Measurements from ENCODE around the gene PRKAR2B.

The PRKAR2B gene

DNA sequence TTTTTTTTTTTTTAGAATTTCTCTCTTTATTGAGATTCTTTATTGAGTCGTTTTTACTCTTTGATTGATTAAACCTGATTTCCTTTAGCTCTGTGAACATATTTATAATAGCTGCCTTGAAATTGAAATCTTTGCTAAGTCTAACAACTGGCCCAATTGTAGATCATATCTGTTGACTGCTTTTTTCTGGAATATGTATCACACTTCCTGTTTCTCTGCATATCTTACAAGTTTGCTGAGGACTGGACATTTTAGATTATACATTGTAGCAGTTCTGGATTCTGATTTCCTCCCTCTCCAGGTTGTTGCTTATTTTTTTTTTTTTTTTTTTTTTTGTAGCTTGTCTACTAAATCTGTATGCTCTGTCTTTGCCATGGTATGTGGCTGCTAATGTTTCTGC, 56.3 kb downstream of the PRKAR2B start:
- H3K27me3 Mint-ChIP-seq (ENCODE audit: low read depth, poor library complexity), result no peaks in the 10 kb centered on the region
- H3K4me1 Mint-ChIP-seq, result no peaks in the 10 kb centered on the region
- H3K4me3 Mint-ChIP-seq, result no peak overlapping the region
- peaks cover 57% of the 10 kb centered on the region for H3K9me3 Mint-ChIP-seq
- no peak overlapping the region for H3K27ac Mint-ChIP-seq
- TF ChIP-seq, protein P1, sequence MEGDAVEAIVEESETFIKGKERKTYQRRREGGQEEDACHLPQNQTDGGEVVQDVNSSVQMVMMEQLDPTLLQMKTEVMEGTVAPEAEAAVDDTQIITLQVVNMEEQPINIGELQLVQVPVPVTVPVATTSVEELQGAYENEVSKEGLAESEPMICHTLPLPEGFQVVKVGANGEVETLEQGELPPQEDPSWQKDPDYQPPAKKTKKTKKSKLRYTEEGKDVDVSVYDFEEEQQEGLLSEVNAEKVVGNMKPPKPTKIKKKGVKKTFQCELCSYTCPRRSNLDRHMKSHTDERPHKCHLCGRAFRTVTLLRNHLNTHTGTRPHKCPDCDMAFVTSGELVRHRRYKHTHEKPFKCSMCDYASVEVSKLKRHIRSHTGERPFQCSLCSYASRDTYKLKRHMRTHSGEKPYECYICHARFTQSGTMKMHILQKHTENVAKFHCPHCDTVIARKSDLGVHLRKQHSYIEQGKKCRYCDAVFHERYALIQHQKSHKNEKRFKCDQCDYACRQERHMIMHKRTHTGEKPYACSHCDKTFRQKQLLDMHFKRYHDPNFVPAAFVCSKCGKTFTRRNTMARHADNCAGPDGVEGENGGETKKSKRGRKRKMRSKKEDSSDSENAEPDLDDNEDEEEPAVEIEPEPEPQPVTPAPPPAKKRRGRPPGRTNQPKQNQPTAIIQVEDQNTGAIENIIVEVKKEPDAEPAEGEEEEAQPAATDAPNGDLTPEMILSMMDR (IDR thresholded peaks at IDR 0.05), result no peak
- H3K36me3 Mint-ChIP-seq (ENCODE audit: low read depth), result peaks cover 21% of the 10 kb centered on the region
- no peak for DNase-seq

DNA sequence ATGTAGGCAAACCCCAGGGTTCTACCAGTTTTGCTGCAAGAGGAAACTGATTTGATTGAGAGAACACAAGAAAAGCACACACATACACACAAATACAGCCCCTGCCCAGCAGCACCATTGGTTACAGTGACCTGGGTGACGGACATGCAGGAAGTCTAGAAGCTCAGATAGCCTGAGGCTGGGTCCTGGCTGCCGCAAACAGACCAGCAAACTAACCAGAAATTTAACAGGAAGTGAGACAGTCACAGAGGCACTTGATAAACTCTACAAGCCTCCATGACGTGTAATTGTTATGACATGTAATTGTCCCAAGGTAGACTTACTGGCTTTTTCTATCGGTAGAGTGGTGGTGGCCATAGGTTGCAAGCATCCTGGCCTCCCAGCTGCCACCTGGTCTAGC, 58.9 kb downstream of the PRKAR2B start:
- Mint-ChIP-seq H3K27me3 (ENCODE audit: low read depth, poor library complexity) (no peaks in the 10 kb centered on the region), H3K27ac (no peak overlapping the region), H3K36me3 (ENCODE audit: low read depth) (peaks cover 16% of the 10 kb centered on the region), H3K4me1 (no peaks in the 10 kb centered on the region), H3K4me3 (no peak overlapping the region), H3K9me3 (peaks cover 33% of the 10 kb centered on the region)
- TF ChIP-seq, protein P1 (IDR thresholded peaks at IDR 0.05), result no peak
- DNase-seq, result no peak

DNA sequence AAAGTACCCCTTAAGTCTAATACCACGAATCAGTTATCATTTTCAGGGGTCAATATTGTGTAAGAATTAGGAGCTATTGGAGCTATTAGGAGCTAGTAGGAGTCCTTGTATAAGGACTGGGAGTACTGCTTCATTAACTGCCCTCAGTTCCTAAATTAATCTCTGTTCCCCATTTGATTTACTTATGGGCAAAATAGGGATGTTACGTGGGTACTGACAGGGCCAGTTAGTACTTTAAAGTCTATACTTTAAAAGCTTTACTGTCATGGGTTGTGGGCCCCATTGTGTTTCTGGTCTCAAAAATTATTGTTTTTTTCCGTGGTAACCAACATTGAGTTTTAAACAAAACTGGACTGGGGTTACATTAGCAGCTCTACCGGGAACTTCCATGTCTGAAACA, 60.3 kb downstream of the PRKAR2B start:
- Mint-ChIP-seq H3K27ac (no peak overlapping the region), H3K4me3 (no peak overlapping the region), H3K9me3 (peaks cover 21% of the 10 kb centered on the region), H3K27me3 (ENCODE audit: low read depth, poor library complexity) (no peaks in the 10 kb centered on the region), H3K4me1 (no peaks in the 10 kb centered on the region), H3K36me3 (ENCODE audit: low read depth) (peaks cover 13% of the 10 kb centered on the region)
- no peak for DNase-seq
- TF ChIP-seq, protein P1 (IDR thresholded peaks at IDR 0.05), result no peak

DNA sequence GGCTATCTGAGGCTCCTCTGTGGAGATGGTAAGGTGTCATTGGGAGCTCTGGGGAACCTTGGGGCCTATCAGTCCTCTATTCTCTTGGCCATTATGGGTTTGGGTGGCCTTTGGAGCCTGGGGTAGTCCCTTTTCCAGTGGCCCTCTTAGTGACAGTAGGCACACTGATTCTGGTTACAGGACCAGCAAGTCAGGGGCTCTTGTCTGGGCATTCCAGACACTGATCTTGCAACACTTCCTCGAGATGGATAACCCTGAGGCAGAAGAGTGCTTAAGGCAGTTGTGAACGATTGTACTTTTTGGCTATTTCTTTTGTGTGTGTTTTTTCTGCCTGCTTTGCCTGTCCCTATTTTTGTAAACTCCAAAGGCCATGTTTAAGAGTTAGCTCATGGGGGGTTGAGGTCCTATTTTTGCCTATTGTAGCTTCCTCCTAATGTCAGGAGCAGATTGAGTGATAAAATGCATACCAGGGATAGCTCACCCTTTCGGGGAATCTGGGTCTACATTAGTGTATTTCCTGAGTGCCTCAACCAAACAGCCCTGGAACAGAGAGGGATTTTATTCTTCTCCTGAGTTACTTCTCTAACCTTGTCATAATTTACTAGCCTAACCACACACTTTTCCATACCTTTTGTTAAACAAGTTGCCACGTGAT, 61.2 kb downstream of the PRKAR2B start:
- H3K4me1 Mint-ChIP-seq, result no peaks in the 10 kb centered on the region
- no peak overlapping the region for H3K27ac Mint-ChIP-seq
- peaks cover 4% of the 10 kb centered on the region for H3K36me3 Mint-ChIP-seq (ENCODE audit: low read depth)
- no peak overlapping the region for H3K4me3 Mint-ChIP-seq
- no peak for DNase-seq
- H3K27me3 Mint-ChIP-seq (ENCODE audit: low read depth, poor library complexity), result no peaks in the 10 kb centered on the region
- TF ChIP-seq, protein P1 (IDR thresholded peaks at IDR 0.05), result no peak
- peaks cover 12% of the 10 kb centered on the region for H3K9me3 Mint-ChIP-seq

DNA sequence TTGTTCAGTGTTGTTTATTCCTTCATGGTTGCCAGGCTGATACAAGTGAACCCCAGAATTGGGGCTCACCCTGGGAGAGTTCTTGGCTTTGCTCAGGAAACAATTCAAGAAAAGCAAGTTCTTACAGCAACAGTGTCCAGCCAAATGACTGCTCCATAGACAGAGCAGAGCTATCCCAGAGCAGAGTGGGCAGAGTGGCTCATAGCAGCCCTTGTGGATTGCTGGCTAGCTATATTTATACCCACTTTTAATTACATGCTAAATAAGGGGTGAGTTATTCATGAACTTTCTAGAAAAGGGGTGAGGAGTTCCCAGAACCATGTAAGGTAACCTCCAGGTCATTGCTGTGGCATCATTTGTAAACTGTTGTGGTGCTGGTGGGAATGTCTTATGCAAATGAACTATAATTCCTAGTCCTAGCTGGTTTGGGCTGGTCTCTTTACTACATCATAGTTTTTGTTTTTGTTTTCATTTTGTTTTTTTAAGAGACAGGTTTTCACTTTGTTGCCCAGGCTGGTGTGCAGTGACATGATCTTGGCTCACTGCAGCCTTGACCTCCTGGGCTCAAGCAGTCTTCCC, 64.4 kb downstream of the PRKAR2B start:
- Mint-ChIP-seq H3K27me3 (ENCODE audit: low read depth, poor library complexity) (no peaks in the 10 kb centered on the region), H3K4me1 (no peaks in the 10 kb centered on the region), H3K36me3 (ENCODE audit: low read depth) (no peaks in the 10 kb centered on the region), H3K9me3 (no peaks in the 10 kb centered on the region), H3K4me3 (no peak overlapping the region), H3K27ac (no peak overlapping the region)
- DNase-seq, result no peak
- TF ChIP-seq, protein P1 (IDR thresholded peaks at IDR 0.05), result no peak

DNA sequence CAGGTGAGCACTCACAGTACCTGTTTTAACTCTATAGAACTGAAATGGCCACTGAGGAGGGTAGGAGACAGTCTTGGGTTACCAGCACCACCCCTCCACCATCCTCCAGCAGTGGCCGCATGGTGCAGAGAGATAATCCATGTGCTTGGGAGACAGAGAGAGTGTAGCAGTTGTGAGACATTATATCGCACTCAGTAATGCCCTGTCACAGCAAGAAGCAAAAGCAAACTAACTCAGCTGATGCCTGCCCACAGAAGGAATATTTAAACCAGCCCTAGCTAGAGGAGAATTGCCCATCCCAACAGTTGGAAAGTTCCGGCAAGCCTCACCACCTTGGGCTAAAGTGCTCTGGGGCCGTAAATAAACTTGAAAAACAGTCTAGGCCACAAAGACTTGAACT, 65.5 kb downstream of the PRKAR2B start:
- TF ChIP-seq, protein P1 (IDR thresholded peaks at IDR 0.05), result no peak
- H3K4me3 Mint-ChIP-seq, result no peak overlapping the region
- no peak for DNase-seq
- no peaks in the 10 kb centered on the region for H3K9me3 Mint-ChIP-seq
- no peaks in the 10 kb centered on the region for H3K27me3 Mint-ChIP-seq (ENCODE audit: low read depth, poor library complexity)
- no peak overlapping the region for H3K27ac Mint-ChIP-seq
- no peaks in the 10 kb centered on the region for H3K4me1 Mint-ChIP-seq
- H3K36me3 Mint-ChIP-seq (ENCODE audit: low read depth), result no peaks in the 10 kb centered on the region
